IPS DF 6.9 (cell line): ENCODE measurements around the gene DEFB113.

ENCODE experiments used
- DNase-seq: peaks from one replicate; pipeline ENCODE4 v3.0.0-alpha.2; 2013; ENCODE audit warnings: low read depth, low spot score
- H3K27ac ChIP-seq: one replicate; pipeline ENCODE4 v1.5.1; 2013; ENCODE audit warnings: low read length, control low read depth
- H3K27me3 ChIP-seq: 2 replicates; pipeline ENCODE4 v1.6.1; 2013; ENCODE audit warnings: mild to moderate bottlenecking, low read length; ENCODE audit not compliant: control insufficient read depth, insufficient read depth
- H3K36me3 ChIP-seq: 2 replicates; pipeline ENCODE4 v1.6.1; 2013; ENCODE audit warnings: low read length; ENCODE audit not compliant: control insufficient read depth, insufficient read depth
- H3K4me1 ChIP-seq: 2 replicates; pipeline ENCODE4 v1.6.1; 2013; ENCODE audit warnings: low read length; ENCODE audit not compliant: control insufficient read depth, insufficient read depth
- H3K4me3 ChIP-seq: 2 replicates; pipeline ENCODE4 v1.5.1; 2013; ENCODE audit warnings: mild to moderate bottlenecking, low read length
- H3K9me3 ChIP-seq: 2 replicates; pipeline ENCODE4 v1.6.1; 2013; ENCODE audit warnings: low read length, inconsistent platforms; ENCODE audit not compliant: control insufficient read depth, insufficient read depth
- WGBS: extraction: QIAGEN DNeasy Blood & Tissue Kit; methylation state at CpG from one replicate; pipeline ENCODE4 v1.1.7; 2013; ENCODE audit warnings: mixed read lengths, missing lambda C conversion rate; ENCODE audit not compliant: insufficient read length, insufficient coverage; 5-methylcytosine and 5-hydroxymethylcytosine counted together

Gene DEFB113, protein sequence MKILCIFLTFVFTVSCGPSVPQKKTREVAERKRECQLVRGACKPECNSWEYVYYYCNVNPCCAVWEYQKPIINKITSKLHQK

DNA sequence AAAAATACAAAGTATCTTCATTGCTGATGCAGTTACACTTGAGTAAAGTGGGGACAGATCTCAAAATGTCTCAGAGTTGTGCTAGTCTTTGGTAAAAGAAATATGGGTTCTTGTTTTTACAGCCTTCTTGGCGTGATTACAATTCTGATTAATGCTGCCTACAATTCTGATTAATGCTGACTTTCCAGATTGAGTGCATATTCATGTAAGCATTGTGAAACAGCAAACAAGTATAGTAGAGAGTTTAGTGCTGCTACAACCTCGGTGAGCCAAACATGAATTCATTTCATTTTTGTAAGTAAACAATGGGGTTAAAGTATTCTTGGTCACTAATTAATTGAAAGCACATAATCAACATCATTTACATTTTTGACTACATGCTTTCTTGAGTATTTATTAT lies at the start of gene DEFB113:
TSS of gene DEFB113 (minus strand) at position 21 of the 400 bp plus-strand sequence. CDS start at position 21, 0 bp downstream.
- Histone ChIP-seq H3K27me3 (no peaks in the 10 kb centered on the region), H3K4me3 (no peak within 1 kb of the TSS), H3K9me3 (no peaks in the 10 kb centered on the region), H3K27ac (no peak within 1 kb of the TSS), H3K4me1 (no peaks in the 10 kb centered on the region), H3K36me3 (no peaks in the 10 kb centered on the region)
- no CpG with 5 or more reads among the region's 2 CpGs for WGBS
- no peak for DNase-seq

DNA sequence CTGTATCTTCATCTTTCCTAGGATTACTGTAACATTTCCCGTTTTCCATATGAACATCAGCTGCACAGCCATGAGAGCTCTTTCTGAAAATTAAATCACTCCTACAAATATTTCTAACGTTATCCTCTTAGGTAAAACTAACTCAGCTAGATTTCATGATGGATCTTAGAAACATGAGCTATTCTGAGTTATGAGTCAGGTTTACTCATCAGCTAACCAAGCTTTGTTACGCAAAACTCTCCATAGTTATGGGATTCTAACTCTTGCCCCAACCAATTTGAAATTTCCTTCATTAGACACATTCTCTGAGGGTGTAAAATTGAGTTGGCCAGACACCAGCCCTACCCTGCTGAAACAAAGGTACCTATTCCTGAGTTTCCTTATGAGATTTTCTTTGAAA lies 38.4 kb upstream of the DEFB113 start:
- Histone ChIP-seq H3K27me3 (no peaks in the 10 kb centered on the region), H3K4me3 (no peak overlapping the region), H3K4me1 (no peaks in the 10 kb centered on the region), H3K27ac (no peak overlapping the region), H3K36me3 (no peaks in the 10 kb centered on the region), H3K9me3 (no peaks in the 10 kb centered on the region)
- no CpG with 5 or more reads among the region's 3 CpGs for WGBS
- no peak for DNase-seq

DNA sequence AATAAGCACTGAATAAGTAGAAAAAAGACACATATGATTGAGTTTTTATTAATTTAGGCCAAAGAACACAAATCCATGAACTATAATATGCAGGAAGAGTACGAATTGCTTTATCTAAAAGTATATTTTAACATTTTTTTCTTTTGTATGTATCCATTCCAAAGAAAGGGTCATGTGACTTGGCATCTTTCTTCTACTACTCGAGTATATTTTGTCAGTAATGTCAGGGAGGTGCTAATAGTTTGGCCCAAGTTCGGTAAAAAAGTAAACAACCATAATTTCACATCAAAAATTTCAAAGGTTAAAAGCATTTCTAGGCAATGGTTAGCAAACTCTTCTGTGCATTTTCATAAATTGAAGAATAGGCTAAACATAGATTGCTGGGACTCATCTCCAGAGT lies 33.7 kb upstream of the DEFB113 start:
- H3K27ac ChIP-seq, result no peak overlapping the region
- no peaks in the 10 kb centered on the region for H3K4me1 ChIP-seq
- WGBS, result no CpG with 5 or more reads among the region's 3 CpGs

DNA sequence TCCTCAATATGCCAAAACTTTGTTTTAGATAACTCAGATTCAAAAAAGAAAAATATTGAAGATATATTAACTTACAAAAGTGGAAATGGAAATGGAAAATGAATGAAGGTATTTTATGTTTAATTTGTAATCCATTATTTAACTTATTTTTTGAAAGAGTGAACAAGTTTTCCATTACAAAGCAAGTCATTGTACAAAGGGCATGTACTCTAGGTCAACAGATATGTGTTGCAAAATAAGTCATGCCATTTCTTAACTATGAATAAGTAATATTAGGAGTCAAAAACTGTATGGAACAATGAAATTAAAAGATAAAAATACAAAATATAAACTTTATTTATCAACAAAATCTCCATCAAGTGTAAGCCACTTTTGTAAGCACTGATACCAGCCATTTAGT lies 25.9 kb upstream of the DEFB113 start:
- no peak for DNase-seq
- Histone ChIP-seq H3K36me3 (no peaks in the 10 kb centered on the region), H3K4me3 (no peak overlapping the region), H3K27me3 (no peaks in the 10 kb centered on the region), H3K27ac (no peak overlapping the region), H3K4me1 (no peaks in the 10 kb centered on the region), H3K9me3 (no peaks in the 10 kb centered on the region)

More for the DNA sequence above, 33.7 kb upstream of the DEFB113 start:
- no peak overlapping the region for H3K4me3 ChIP-seq
- H3K9me3 ChIP-seq, result no peaks in the 10 kb centered on the region
- DNase-seq, result no peak
- no peaks in the 10 kb centered on the region for H3K27me3 ChIP-seq
- H3K36me3 ChIP-seq, result no peaks in the 10 kb centered on the region

DNA sequence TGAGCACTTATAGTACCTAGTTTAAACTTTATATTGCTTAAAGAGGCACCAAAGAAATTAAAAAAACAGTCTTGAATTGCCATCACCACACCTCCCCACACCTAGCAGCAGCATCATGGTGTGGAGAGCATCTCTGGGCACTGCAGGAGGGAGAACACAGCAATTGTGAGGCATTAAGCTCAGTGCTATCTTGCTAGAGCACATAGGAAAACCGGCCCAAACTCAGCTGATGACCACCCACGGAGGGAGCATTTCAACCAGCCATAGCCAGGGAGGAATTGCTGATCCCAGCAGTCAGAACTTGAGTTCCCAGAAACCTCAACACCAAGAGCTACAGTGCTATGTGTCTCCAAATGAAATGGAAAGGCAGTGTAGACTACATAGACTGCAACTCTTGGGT lies 19.5 kb upstream of the DEFB113 start:
- no peak for DNase-seq
- WGBS, result no CpG with 5 or more reads among the region's 2 CpGs
- no peaks in the 10 kb centered on the region for H3K27me3 ChIP-seq

DNA sequence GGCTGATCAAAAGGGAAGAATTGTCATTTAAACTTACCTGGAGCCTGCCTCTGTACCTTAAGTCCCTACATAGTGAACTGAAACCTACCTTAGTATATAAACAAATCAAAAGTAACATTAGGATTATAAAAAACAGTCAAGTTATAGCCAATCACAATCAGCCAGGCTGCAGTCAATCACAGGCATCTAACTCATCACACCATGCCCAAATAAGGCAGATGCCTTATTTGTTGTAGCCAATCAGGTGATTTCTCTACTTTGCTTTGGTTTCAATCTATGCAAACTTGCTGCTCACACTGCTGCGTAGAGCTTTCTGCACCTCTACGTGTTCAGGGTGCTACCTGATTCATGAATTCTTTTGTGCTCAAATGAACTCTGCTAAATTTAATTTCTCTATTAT lies 18.3 kb upstream of the DEFB113 start:
- no CpG with 5 or more reads among the region's 2 CpGs for WGBS
- H3K27ac ChIP-seq, result no peak overlapping the region
- DNase-seq, result no peak
- H3K27me3 ChIP-seq, result no peaks in the 10 kb centered on the region
- H3K9me3 ChIP-seq, result no peaks in the 10 kb centered on the region
- H3K36me3 ChIP-seq, result no peaks in the 10 kb centered on the region
- no peak overlapping the region for H3K4me3 ChIP-seq
- no peaks in the 10 kb centered on the region for H3K4me1 ChIP-seq

More for the DNA sequence above, 19.5 kb upstream of the DEFB113 start:
- H3K4me3 ChIP-seq, result no peak overlapping the region
- no peaks in the 10 kb centered on the region for H3K9me3 ChIP-seq
- no peaks in the 10 kb centered on the region for H3K4me1 ChIP-seq
- no peak overlapping the region for H3K27ac ChIP-seq
- H3K36me3 ChIP-seq, result no peaks in the 10 kb centered on the region

DNA sequence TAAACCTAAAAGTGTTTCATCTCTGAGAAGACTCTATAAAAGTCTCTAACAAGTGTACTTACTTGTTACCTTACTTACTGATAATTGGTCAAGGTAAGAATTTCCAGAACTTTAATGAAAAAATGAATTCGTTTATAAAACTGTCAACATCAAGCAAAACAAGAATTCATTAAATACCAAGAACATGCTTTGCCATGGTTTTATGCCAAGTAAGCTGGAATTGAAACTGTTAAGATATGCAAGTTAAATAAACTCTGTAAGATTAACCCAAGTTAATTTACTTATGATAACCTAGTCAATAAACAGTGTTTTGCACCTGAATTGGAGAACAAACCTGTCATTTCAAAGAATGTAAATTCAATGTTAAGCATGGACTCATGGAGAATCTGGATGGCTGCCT lies 17.1 kb upstream of the DEFB113 start:
- Histone ChIP-seq H3K27ac (no peak overlapping the region), H3K27me3 (no peaks in the 10 kb centered on the region), H3K9me3 (no peaks in the 10 kb centered on the region), H3K4me3 (no peak overlapping the region), H3K36me3 (no peaks in the 10 kb centered on the region), H3K4me1 (no peaks in the 10 kb centered on the region)
- WGBS, result no CpG with 5 or more reads among the region's 1 CpG
- no peak for DNase-seq

DNA sequence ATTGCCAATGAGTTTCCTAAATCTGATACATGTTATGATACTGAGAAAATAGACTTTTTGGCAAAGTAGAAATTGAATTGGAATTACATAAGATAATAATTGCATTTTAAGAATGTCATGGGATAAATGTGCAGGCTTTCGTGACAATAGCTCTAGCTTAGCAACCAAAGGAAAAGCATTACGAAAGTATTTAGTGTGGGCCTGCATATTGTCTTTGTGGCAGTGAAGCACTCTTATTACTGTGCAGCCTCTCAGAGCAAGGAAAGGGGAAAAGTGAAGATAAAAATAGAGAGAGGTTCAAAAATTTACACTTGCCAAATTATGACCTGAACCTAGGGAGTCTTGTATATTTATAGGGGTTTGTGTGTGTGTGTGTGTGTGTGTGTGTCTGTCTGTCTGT lies 12.6 kb upstream of the DEFB113 start:
- no peak overlapping the region for H3K27ac ChIP-seq
- no peaks in the 10 kb centered on the region for H3K4me1 ChIP-seq
- H3K27me3 ChIP-seq, result no peaks in the 10 kb centered on the region
- no peaks in the 10 kb centered on the region for H3K9me3 ChIP-seq
- H3K36me3 ChIP-seq, result no peaks in the 10 kb centered on the region
- no peak for DNase-seq
- no peak overlapping the region for H3K4me3 ChIP-seq
- WGBS, result no CpG with 5 or more reads among the region's 2 CpGs

DNA sequence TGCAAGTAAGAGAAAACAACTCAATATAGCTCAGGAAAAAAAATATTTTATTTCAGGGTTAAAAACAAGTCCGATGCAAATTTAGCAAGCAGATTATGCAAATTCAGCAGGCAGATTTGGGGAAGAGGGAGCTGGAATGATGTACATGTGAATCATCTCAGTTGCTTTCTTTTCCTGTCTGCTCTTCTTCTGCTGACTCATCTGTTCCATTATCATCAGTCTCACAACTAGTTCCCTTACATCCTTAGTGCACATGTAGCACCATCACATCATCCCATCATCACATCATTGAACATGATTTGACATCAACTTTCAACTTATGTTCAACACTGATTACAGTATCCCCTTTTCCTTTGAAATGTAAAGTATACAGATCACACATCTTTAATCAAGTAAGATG lies 11.5 kb upstream of the DEFB113 start:
- Histone ChIP-seq H3K4me3 (no peak overlapping the region), H3K27ac (no peak overlapping the region), H3K9me3 (no peaks in the 10 kb centered on the region), H3K4me1 (no peaks in the 10 kb centered on the region), H3K27me3 (no peaks in the 10 kb centered on the region), H3K36me3 (no peaks in the 10 kb centered on the region)
- no CpG with 5 or more reads among the region's 1 CpG for WGBS
- no peak for DNase-seq

DNA sequence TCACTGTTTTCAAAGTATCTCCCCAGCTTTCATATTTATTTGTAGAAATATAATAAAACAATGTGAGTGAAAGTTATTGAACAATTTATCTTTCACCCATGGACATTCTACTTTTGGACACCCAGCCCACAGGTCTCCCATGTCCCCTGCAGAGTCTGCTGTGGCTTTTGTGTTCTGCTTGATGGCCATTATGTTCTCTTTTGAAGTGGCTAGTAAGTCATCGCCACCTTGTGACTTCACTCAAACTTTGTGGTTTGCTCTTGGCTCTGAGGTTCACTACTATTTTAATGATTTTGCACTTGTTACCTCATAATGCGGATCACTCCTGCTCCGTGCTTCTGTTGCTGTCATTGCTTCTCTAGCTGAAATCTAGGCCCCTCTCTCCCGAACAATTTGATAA lies 10.2 kb upstream of the DEFB113 start:
- Histone ChIP-seq H3K4me1 (no peaks in the 10 kb centered on the region), H3K27ac (no peak overlapping the region), H3K9me3 (no peaks in the 10 kb centered on the region), H3K27me3 (no peaks in the 10 kb centered on the region), H3K36me3 (no peaks in the 10 kb centered on the region), H3K4me3 (no peak overlapping the region)
- WGBS, result no CpG with 5 or more reads among the region's 4 CpGs
- DNase-seq, result no peak

DNA sequence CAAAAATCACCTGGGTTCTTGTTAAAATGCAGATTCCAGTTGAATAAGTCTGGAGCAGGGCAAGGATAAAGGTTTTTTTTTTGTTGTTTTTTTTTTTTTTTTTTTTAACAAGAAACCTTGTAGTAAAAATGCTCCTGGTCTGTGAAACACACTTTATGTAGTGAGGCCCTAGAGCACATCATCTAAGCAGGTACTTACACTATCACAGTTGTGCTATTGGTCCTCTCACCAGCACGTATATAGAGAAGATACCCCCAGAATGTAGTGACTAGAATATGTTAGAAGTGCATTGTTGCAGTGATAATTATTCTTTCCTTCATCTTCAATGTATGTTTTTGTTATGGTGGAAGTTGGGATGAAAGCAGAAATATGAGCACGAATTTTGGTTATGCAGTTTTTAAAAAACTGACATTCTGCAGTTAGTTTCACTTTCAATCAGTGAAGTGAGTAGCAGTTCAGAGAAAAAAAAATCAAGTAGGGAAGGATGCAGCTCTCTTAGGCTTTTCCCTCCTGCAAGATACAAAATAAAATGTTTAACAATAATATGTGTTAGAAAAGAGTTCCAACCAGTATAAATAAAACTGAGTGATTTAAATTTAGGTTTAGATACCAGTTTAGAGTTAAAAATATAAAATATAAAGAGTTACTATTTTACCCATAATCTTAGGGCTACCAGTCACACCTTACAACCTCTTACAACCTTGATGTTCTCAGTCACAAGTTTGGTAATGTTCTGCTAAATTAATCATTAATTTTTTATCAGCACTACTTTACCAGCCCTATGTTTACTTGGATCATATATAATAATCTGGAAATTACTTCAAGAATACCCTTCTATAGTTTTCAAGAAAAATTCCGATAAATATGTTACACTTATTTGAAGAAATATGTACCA lies 9.2 kb upstream of the DEFB113 start:
- Histone ChIP-seq H3K4me3 (no peak overlapping the region), H3K9me3 (no peaks in the 10 kb centered on the region), H3K27me3 (no peaks in the 10 kb centered on the region), H3K4me1 (no peaks in the 10 kb centered on the region), H3K36me3 (no peaks in the 10 kb centered on the region), H3K27ac (no peak overlapping the region)
- DNase-seq, result no peak
- no CpG with 5 or more reads among the region's 3 CpGs for WGBS
